Spleen (tissue), 7 donors: ENCODE results near the gene ZFP91.

ENCODE experiments used
- POLR2A ChIP-seq, 3 donors: fragments of 450-650 bp; IDR thresholded peaks; one replicate each; pipeline ENCODE4 v1.5.1; 2017; ENCODE audit warnings: antibody characterized with exemption in 3 of 3, mild to moderate bottlenecking in 1 of 3
- TF ChIP-seq, protein P1 (sequence below), 11 experiments: fragments of 200-600 bp in 7 of 11; fragments of 450-650 bp in 4 of 11; sonication (generic) in 4 of 11; IDR thresholded peaks in 8 of 11; conservative IDR thresholded peaks in 3 of 11; 1 replicate in 7 of 11; 2 replicates in 4 of 11; pipeline versions ENCODE4 v1.4.0 to v1.8.0; 2016 to 2021; ENCODE audit warnings: antibody characterized with exemption in 11 of 11, inconsistent platforms in 4 of 11, mild to moderate bottlenecking in 1 of 11
- donor health status: DM: no; HTN: no; CAD: no; lungs with moderate emphysema.
- donor health status: DM: no; HTN: no; CAD: no.
- donor health status: DM: no; HTN: no; CAD: no.

DNA sequence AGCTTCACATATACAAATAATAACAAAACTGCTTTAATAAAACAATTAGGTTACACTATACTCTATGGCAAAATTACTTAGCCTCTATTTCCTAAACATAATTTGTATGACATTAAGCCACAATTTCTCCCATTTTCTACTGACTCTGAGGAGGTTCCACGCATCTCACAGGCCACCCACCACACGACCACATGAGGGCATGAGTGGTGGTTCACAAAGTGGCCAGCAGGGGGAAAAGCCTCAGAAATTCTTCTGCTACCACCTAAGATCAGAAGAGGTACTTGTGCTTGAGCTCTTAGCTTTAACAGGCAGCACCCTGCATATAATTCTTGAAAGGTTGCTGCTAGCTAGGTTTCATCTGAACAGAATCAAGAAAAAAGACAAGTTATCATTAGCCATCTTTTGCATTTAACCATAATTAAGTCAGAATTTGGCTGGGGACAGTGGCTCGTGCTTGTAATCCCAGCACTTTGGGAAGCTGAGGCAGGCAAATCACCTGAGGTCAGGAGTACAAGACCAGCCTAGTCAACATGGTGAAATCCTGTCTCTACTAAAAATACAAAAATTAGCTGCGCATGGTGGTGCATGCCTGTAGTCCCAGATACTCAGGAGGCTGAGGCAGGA is 10.9 kb upstream of the ZFP91 start:
- no peak for TF ChIP-seq POLR2A (IDR thresholded peaks at IDR 0.05)
- TF ChIP-seq, protein P1, sequence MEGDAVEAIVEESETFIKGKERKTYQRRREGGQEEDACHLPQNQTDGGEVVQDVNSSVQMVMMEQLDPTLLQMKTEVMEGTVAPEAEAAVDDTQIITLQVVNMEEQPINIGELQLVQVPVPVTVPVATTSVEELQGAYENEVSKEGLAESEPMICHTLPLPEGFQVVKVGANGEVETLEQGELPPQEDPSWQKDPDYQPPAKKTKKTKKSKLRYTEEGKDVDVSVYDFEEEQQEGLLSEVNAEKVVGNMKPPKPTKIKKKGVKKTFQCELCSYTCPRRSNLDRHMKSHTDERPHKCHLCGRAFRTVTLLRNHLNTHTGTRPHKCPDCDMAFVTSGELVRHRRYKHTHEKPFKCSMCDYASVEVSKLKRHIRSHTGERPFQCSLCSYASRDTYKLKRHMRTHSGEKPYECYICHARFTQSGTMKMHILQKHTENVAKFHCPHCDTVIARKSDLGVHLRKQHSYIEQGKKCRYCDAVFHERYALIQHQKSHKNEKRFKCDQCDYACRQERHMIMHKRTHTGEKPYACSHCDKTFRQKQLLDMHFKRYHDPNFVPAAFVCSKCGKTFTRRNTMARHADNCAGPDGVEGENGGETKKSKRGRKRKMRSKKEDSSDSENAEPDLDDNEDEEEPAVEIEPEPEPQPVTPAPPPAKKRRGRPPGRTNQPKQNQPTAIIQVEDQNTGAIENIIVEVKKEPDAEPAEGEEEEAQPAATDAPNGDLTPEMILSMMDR (IDR thresholded peaks at IDR 0.05 in 8 of 11, conservative IDR thresholded peaks at IDR 0.05 in 3 of 11), result peak; percentile 64 to 88 (median 83)
